HepG2 (cell line): ENCODE results near the gene VWA1. TPM values are rescaled to one million over a fixed set of nuclear protein-coding genes. Genes with fewer than 3 reads are reported as not detected.

Source experiments
- ARID3A ChIP-seq: IDR thresholded peaks from 2 replicates; pipeline ENCODE4 v1.6.1; 2012; ENCODE audit warnings: low read depth, low read length, improper control_type of control experiment
- ATF2 ChIP-seq: sonication (generic); formaldehyde crosslinking; IDR thresholded peaks from 2 replicates; pipeline ENCODE4 v1.4.0; 2020; ENCODE audit warnings: missing genetic modification reagents
- CBX5 ChIP-seq: sonication (generic); formaldehyde crosslinking; IDR thresholded peaks from 2 replicates; pipeline ENCODE4 v1.4.0; 2020; ENCODE audit warnings: missing genetic modification reagents, borderline replicate concordance
- KLF9 ChIP-seq: IDR thresholded peaks from 2 replicates; pipeline ENCODE4 v1.6.1; 2016; ENCODE audit warnings: low read depth
- MAFG ChIP-seq: sonication (generic); formaldehyde crosslinking; IDR thresholded peaks from 2 replicates; pipeline ENCODE4 v1.5.1; 2020; ENCODE audit warnings: mild to moderate bottlenecking, missing genetic modification reagents
- MAFK ChIP-seq, 2 experiments: IDR thresholded peaks in 1 of 2; conservative IDR thresholded peaks in 1 of 2; 2 replicates each; pipeline ENCODE4 v1.6.1; 2011; ENCODE audit warnings: improper control_type of control experiment in 2 of 2, low read length in 2 of 2
- MNT ChIP-seq: fragments of 450-650 bp; IDR thresholded peaks from 2 replicates; pipeline ENCODE4 v1.6.1; 2016
- MTA1 ChIP-seq: sonication (generic); formaldehyde crosslinking; IDR thresholded peaks from 2 replicates; pipeline ENCODE4 v1.4.0; 2020; ENCODE audit warnings: missing genetic modification reagents, mild to moderate bottlenecking, borderline replicate concordance
- PATZ1 ChIP-seq: sonication (generic); formaldehyde crosslinking; IDR thresholded peaks from 2 replicates; pipeline ENCODE4 v1.4.0; 2020; ENCODE audit warnings: missing genetic modification reagents
- PHF8 ChIP-seq: sonication (generic); formaldehyde crosslinking; IDR thresholded peaks from 2 replicates; pipeline ENCODE4 v1.5.0; 2020; ENCODE audit warnings: missing genetic modification reagents
- PRDM4 ChIP-seq: sonication (generic); formaldehyde crosslinking; IDR thresholded peaks from 2 replicates; pipeline ENCODE4 v1.9.0; 2021; ENCODE audit warnings: missing genetic modification reagents, borderline replicate concordance
- SMAD3 ChIP-seq: sonication (generic); formaldehyde crosslinking; IDR thresholded peaks from 2 replicates; pipeline ENCODE4 v1.4.0; 2020; ENCODE audit warnings: missing genetic modification reagents
- TAF1 ChIP-seq: sonication (generic); formaldehyde crosslinking; IDR thresholded peaks from 2 replicates; pipeline ENCODE4 v1.4.0; 2020; ENCODE audit warnings: missing genetic modification reagents
- TRIM24 ChIP-seq: sonication (generic); formaldehyde crosslinking; IDR thresholded peaks from 2 replicates; pipeline ENCODE4 v1.8.0; 2022; ENCODE audit warnings: mild to moderate bottlenecking, missing genetic modification reagents
- ZMYM2 ChIP-seq: sonication (generic); formaldehyde crosslinking; IDR thresholded peaks from 2 replicates; pipeline ENCODE4 v1.8.0; 2022; ENCODE audit warnings: mild to moderate bottlenecking, missing genetic modification reagents
- ZNF180 ChIP-seq: sonication (generic); formaldehyde crosslinking; IDR thresholded peaks from 2 replicates; pipeline ENCODE4 v1.4.0; 2020; ENCODE audit warnings: low read depth, missing genetic modification reagents, borderline replicate concordance
- ZNF329 ChIP-seq: sonication (generic); formaldehyde crosslinking; IDR thresholded peaks from 2 replicates; pipeline ENCODE4 v1.9.0; 2021; ENCODE audit warnings: low read depth, mild to moderate bottlenecking, missing genetic modification reagents
- ZNF740 ChIP-seq: sonication (generic); formaldehyde crosslinking; IDR thresholded peaks from 2 replicates; pipeline ENCODE4 v1.4.0; 2020; ENCODE audit warnings: missing genetic modification reagents
- ZNF780A ChIP-seq: sonication (generic); formaldehyde crosslinking; IDR thresholded peaks from 2 replicates; pipeline ENCODE4 v1.8.0; 2022; ENCODE audit warnings: mild to moderate bottlenecking, missing genetic modification reagents, moderate library complexity
- polyA plus RNA-seq, 8 experiments: library from polyadenylated mRNA; depleted of rRNA in 3 of 8; stranded (reverse) in 7 of 8; unstranded in 1 of 8; fragments of >200 nt; fragmentation: Illumina TruSeq in 4 of 8; extraction: Trizol in 4 of 8; gene quantifications; 2 replicates each; pipeline versions ENCODE4 v1.2.1 to v1.2.3, GENCODE V29; 2011 to 2016; ENCODE audit warnings: low read depth in 4 of 8, missing spikeins in 1 of 8, mixed read lengths in 1 of 8; ENCODE audit not compliant: insufficient read depth in 1 of 8
- total RNA-seq, 5 experiments: library from RNA; depleted of rRNA; stranded (reverse); fragments of >200 nt; fragmentation: Illumina TruSeq; extraction: Trizol; gene quantifications; 2 replicates each; pipeline ENCODE4 v1.2.3, GENCODE V29; 2016; ENCODE audit warnings: low read depth in 1 of 5

The VWA1 gene
- total and polyA plus RNA-seq, 2 of the 13 experiments (the other 11 are each of a cell fraction or from before 2014, with no cell fraction given) = 40.9 to 57.5 TPM

- TF ChIP-seq PRDM4 (CRISPR knock-in tag) (no peak), PATZ1 (peak; percentile 98), MNT (peak; percentile 52), ZMYM2 (no peak), ZNF329 (CRISPR knock-in tag) (no peak), TRIM24 (CRISPR knock-in tag) (no peak), KLF9 (CRISPR knock-in tag) (0 out of 2 replicates have a peak, but pooled peaks have one; percentile 47), ATF2 (CRISPR knock-in tag) (peak; percentile 85), ARID3A (no peak), ZNF180 (CRISPR knock-in tag) (0 out of 2 replicates have a peak, but pooled peaks have one; percentile 7), PHF8 (peak; percentile 55), MAFK (conservative IDR thresholded peaks at IDR 0.05 in 1 of 2, IDR thresholded peaks at IDR 0.05 in 1 of 2; ENCODE audit: low read length in 2 of 2) (no peak), MTA1 (CRISPR knock-in tag) (peak; percentile 39; the same call in 1 of the 2 replicates), ZNF780A (CRISPR knock-in tag) (no peak), CBX5 (CRISPR knock-in tag) (peak; percentile 84), SMAD3 (CRISPR knock-in tag) (peak; percentile 89; the same call in 1 of the 2 replicates), ZNF740 (CRISPR knock-in tag) (no peak), TAF1 (CRISPR knock-in tag) (peak; percentile 90), MAFG (no peak)
Measured at GRCh38 chr1:1432951-1433803, 2.3 kb upstream of the VWA1 start (continued).
